Adrenal gland (tissue), 12 donors: Measurements from ENCODE around the gene IRGC. TPM values are rescaled to one million over a fixed set of nuclear protein-coding genes. Genes with fewer than 3 reads are reported as not detected.

Source experiments
- DNase-seq, 7 donors: peaks; one replicate each; pipeline ENCODE4 v3.0.0-alpha.2; 2019 to 2020
- H3K27ac ChIP-seq, 5 donors: fragments of 200-600 bp; sonication (generic) in 4 of 5; 1 replicate in 3 of 5; 2 replicates in 2 of 5; pipeline versions ENCODE4 v1.5.1 to v1.8.0; 2016 to 2020; ENCODE audit warnings: mild to moderate bottlenecking in 1 of 5
- H3K27me3 ChIP-seq: fragments of 200-600 bp; 2 replicates; pipeline ENCODE4 v1.8.0; 2021
- H3K36me3 ChIP-seq, 2 donors: fragments of 200-600 bp; replicated peaks in 1 of 2; 1 replicate in 1 of 2; 2 replicates in 1 of 2; pipeline versions ENCODE4 v1.5.1 to v1.8.0; 2018 to 2022
- H3K4me1 ChIP-seq, 2 donors: fragments of 200-600 bp; replicated peaks in 1 of 2; 1 replicate in 1 of 2; 2 replicates in 1 of 2; pipeline versions ENCODE4 v1.5.1 to v1.8.0; 2018 to 2021
- H3K4me3 ChIP-seq, 4 donors: fragments of 200-600 bp; sonication (generic) in 3 of 4; one replicate each; pipeline ENCODE4 v1.5.1; 2016 to 2018
- H3K9me3 ChIP-seq, 3 donors: fragments of 200-600 bp; sonication (generic) in 1 of 3; replicated peaks in 1 of 3; 1 replicate in 2 of 3; 2 replicates in 1 of 3; pipeline versions ENCODE4 v1.5.1 to v1.8.0; 2016 to 2021
- CTCF ChIP-seq, 6 experiments: fragments of 450-650 bp in 4 of 6; fragments of 200-600 bp in 2 of 6; sonication (generic) in 1 of 6; IDR thresholded peaks; 1 replicate in 5 of 6; 2 replicates in 1 of 6; pipeline versions ENCODE4 v1.5.1 to v1.8.0; 2016 to 2021; ENCODE audit warnings: antibody characterized with exemption in 6 of 6, mild to moderate bottlenecking in 2 of 6, moderate library complexity in 1 of 6
- POLR2A ChIP-seq, 2 donors: fragments of 450-650 bp; IDR thresholded peaks; one replicate each; pipeline ENCODE4 v1.6.1; 2017; ENCODE audit warnings: antibody characterized with exemption in 2 of 2, mild to moderate bottlenecking in 2 of 2, moderate library complexity in 1 of 2
- WGBS, 4 donors: extraction: QIAGEN DNeasy Blood & Tissue Kit in 2 of 4; methylation state at CpG; one replicate each; pipeline versions ENCODE4 v1.1.5 to v1.1.7; 2013 to 2017; 5-methylcytosine and 5-hydroxymethylcytosine counted together
- intact Hi-C, 2 donors: fragments of 100-400 bp; cut with DNase I; formaldehyde crosslinking; loops; one replicate each; pipeline versions ENCODE4 v1.14.1 to v1.15.0; 2022 to 2023
- polyA plus RNA-seq, 3 donors: library from polyadenylated mRNA; stranded (reverse); fragments of 200-250 nt in 2 of 3; fragments of 350-450 nt in 1 of 3; fragmentation: Illumina TruSeq in 1 of 3; extraction: RNeasy Lipid Tissue Mini Kit (QIAGEN cat#74804) in 1 of 3; gene quantifications; one replicate each; pipeline ENCODE4 v1.2.3, GENCODE V29; 2013 to 2014
- total RNA-seq, 9 donors: library from RNA; depleted of rRNA in 4 of 9; stranded (reverse); fragments of >200 nt in 4 of 9; fragments of 120-200 nt in 1 of 9; fragmentation: NEBNext Ultra II Directional in 1 of 9; extraction: Animal tissue kit (Norgen Biotek cat#: 25700) in 1 of 9; gene quantifications; one replicate each; pipeline versions ENCODE4 v1.1.0 to v1.2.4, GENCODE V29; 2013 to 2023
- donor health status: healthy with polysubstance abuse.
- donor health status: Bipolar disorder and iron deficiency.
- donor health status: DM: yes; HTN: yes; CAD: no.
- donor health status: DM: no; HTN: no; CAD: no.
- donor health status: DM: no; HTN: no; CAD: no.
- donor health status: DM: yes; HTN: yes; CAD: no.

IRGC gene
- total and polyA plus RNA-seq, 12 donors = not detected

- Histone ChIP-seq H3K9me3 (no peaks in the 10 kb centered on the region), H3K27ac (no peak overlapping the region), H3K4me3 (no peak overlapping the region), H3K36me3 (peaks cover 0 to 88% of the 10 kb centered on the region in 2 donors), H3K27me3 (no peaks in the 10 kb centered on the region), H3K4me1 (no peaks in the 10 kb centered on the region)
- DNase-seq = no peak
- TF ChIP-seq CTCF (IDR thresholded peaks at IDR 0.05) (no peak), POLR2A (IDR thresholded peaks at IDR 0.05) (no peak)
- WGBS, 4 donors = 79 to 88% (median 82%) methylated on average over 3 of the region's 3 CpGs
- intact Hi-C loops = no loop called here
Observed at GRCh38 chr19:43743059-43743458, 27.2 kb downstream of the IRGC start.

- no peak for DNase-seq
- intact Hi-C loops = loop anchor here (2.0 to 5.0 kb wide), 2 partner anchors 35 to 37 kb away; partner anchors contain the start of gene KCNN4 (in 1 of the 2)
- Histone ChIP-seq H3K4me1 (peaks cover 6 to 10% of the 10 kb centered on the region in 2 donors), H3K36me3 (peaks cover 0 to 73% of the 10 kb centered on the region in 2 donors), H3K27me3 (no peaks in the 10 kb centered on the region), H3K9me3 (no peaks in the 10 kb centered on the region), H3K27ac (no peak overlapping the region), H3K4me3 (no peak overlapping the region)
- no peak for TF ChIP-seq CTCF (IDR thresholded peaks at IDR 0.05)
- TF ChIP-seq POLR2A (IDR thresholded peaks at IDR 0.05) = no peak
- WGBS, 4 donors = 80 to 93% (median 88%) methylated on average over 8 to 16 of the region's 16 CpGs
Observed at GRCh38 chr19:43747557-43748204, 31.8 kb downstream of the IRGC start.

GRCh38 chr19:43748205-43748594, 32.3 kb downstream of the IRGC start:
- no peaks in the 10 kb centered on the region for H3K27me3 ChIP-seq
- intact Hi-C loops = loop anchor here in 1 of 2 donors (5.0 kb wide), 1 partner anchor 34 kb away; the partner anchor contains the start of gene KCNN4
- H3K4me1 ChIP-seq = peaks cover 11 to 15% of the 10 kb centered on the region in 2 donors
- no peak for DNase-seq
- 82 to 92% (median 90%) methylated on average over 4 of the region's 4 CpGs for WGBS, 4 donors
- no peak for TF ChIP-seq POLR2A (IDR thresholded peaks at IDR 0.05)
- TF ChIP-seq CTCF (IDR thresholded peaks at IDR 0.05) = no peak
- H3K4me3 ChIP-seq = no peak overlapping the region
- H3K27ac ChIP-seq = no peak overlapping the region
- no peaks in the 10 kb centered on the region for H3K9me3 ChIP-seq
- H3K36me3 ChIP-seq = peaks cover 0 to 72% of the 10 kb centered on the region in 2 donors

- intact Hi-C loops = loop anchor here in 1 of 2 donors (5.0 kb wide), 1 partner anchor 34 kb away; the partner anchor contains the start of gene KCNN4
- Histone ChIP-seq H3K36me3 (peaks cover 0 to 71% of the 10 kb centered on the region in 2 donors), H3K27ac (no peak overlapping the region), H3K27me3 (no peaks in the 10 kb centered on the region), H3K9me3 (no peaks in the 10 kb centered on the region), H3K4me3 (no peak overlapping the region), H3K4me1 (peaks cover 16 to 20% of the 10 kb centered on the region in 2 donors)
- WGBS, 4 donors = 77 to 82% (median 80%) methylated on average over 4 of the region's 4 CpGs
- TF ChIP-seq POLR2A (IDR thresholded peaks at IDR 0.05) (no peak), CTCF (IDR thresholded peaks at IDR 0.05) (no peak)
- DNase-seq = no peak
Observed at GRCh38 chr19:43748685-43749084, 32.8 kb downstream of the IRGC start.
